SHP77 (cell line): Measurements from ENCODE around the gene ANTXR1.

Experiments
- DNase-seq, 2 experiments: peaks; one replicate each; lab custom pipeline; 2025; lab: John Stamatoyannopoulos, UW

Gene ANTXR1

DNA sequence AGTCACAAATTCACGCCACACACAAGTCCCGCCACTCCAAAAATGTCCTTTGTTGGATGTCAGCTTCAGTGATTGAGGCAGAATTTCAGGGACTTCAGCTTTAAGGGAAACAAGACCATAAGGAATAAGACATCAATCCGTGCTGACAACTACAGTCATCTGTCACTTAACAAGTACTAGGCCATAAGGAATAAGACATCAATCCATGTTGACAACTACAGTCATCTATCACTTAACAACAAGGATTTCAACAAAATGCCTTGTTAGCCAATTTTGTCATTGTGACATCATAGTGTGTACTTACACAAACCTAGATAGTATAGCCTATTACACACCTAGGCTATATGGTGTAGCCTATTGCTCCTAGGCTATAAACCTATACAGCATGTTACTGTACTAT, 58.0 kb downstream of the ANTXR1 start:
- no peak for DNase-seq

DNA sequence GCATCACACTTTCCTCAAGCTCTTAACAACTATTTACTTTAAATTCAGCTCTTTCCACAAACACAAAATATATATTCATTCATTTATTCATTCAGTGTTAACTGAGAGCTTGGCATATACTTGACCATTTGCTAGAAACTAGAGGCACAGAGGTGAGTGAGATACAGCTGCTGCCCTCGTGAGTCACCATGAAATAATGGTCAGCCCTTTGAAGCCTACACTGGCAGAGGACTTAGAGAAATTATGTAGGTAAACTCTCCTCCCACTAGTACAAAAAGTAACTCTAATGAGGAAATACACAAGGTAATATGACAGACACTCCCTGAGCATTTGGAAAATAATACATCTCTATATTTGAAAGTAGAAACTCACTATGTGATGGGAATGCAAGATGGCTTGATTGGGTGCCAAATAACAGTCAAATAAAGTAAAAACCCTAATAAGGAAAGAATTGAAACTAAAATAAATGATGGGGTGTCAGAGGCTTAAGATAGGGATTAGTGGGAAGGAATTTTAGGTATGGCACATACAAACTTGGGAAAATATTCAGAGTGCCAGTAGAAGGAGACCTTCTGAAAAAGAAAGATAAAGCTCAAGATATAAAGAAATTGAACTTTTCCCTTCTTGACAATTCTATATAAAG, 61.1 kb downstream of the ANTXR1 start:
- no peak for DNase-seq

DNA sequence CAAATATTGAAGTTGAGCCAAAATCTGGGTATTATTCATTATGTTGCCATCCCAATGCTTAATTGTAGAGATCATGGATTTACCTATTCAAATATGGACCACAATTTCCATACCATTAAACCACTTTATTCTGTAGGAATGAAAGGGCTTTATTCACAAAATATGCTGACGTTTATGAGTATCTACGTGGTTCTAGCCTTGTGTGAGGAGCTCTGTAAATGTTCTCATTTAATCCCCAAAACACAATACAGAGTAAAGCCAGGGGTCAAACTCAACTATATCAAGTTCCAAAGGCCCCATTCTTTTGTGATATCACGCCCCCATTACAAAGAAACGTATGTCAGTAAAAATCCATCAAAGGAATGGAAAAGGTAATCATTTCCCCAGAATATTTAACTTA, 61.9 kb downstream of the ANTXR1 start:
- no peak for DNase-seq

DNA sequence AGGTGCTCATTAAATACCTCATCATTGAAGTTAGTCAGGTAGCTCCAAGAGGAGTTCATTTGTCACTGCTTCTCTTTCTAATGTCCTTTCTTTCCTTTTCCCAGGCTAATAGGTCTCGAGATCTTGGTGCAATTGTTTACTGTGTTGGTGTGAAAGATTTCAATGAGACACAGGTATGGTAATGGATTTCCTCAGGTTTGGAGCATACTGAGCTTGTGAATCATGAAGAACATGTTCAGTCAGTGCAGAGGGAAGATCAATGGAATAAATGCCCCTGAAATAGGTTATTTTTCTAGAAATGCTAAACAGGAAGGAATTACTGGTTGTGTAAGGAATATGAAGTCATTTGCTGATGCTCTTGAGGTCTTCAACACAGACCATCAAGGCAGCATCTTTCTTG, 62.5 kb downstream of the ANTXR1 start:
- no peak for DNase-seq

DNA sequence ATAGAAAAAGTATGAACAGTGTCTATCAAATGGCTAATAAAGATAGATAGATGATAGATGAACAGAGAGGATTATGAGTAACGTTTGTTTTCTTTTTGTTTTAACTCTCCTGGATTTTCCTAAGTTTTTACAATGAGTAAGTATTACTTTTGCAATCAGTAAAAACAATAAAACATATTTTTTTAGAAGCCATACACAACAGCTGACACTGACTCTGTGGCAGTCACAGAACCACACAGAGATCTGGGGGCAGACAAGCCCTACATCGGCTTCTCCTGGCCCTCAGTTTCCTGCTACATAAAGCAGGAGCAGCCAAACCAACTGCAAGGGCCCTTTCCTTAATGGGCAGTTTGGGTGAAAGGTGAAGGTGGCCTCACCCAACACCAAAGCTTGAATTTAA, 63.6 kb downstream of the ANTXR1 start:
- no peak for DNase-seq

- no peak for DNase-seq
Observed at GRCh38 chr2:69077252-69077950, 64.4 kb downstream of the ANTXR1 start.

DNA sequence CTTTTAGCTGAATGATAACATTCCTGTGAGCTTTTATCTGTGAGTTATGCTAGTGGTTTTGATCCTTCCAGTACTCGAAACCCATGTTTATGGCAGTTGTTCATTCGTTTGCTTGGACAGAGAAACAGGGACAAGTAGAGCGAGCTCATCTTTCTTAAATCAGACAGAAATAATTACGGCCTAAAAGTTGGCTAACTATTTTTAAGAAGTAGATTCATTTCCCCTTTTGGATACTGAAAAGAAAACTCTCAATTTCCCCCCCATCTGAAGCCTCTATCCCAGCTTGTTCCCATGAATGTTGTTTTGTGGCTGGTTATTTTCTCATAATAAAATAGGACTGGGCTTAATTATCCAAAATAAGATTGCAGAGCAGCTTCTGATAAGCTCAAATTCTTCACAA, 67.1 kb downstream of the ANTXR1 start:
- no peak for DNase-seq

DNA sequence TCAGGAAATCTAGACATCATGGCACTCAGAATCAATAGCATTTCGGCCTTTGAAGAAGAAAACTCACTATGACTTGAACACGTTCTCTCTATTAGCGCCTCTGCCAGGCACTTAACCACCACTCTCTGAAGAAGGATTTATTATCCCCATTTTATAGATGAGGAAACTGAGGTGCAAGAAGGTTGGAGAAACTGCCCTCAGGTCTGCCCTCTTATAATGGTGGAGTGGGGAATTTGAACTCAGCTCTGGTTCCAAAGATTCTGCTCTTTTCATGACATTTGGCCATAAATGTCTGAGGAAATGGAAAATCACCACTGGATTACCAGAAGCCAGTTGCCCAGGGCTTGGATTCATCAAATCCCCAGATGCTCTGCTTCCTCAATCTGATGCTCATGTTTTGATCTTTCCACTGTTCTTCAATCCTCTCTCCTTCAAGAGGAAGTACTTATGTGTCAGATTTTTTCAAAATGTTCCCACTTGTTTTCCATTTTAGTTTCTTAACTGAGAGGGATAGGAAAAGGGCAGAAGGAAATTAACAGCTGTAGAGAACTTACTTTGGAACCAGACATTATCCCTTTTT, 68.1 kb downstream of the ANTXR1 start:
- DNase-seq: no peak

DNA sequence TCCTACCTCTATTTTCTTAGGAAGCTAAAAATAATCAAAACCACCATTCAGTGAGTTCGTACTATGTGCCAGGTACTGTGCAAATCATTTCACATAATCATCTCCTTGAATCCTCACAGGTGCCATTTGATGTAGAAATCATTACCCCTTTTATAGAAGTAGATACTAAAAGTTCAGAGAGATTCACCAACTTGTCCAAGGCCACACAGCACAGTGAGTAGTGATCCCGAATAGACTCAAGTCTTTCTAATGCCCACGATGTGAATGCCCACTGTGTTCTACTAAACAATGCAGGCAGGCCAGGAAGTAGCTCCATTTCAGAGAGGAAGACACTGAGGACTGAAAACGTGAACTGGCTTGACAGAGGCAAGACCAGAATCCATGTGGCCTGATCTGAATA, 68.8 kb downstream of the ANTXR1 start:
- no peak for DNase-seq

- DNase-seq: peak; percentile 51 to 57
Observed at GRCh38 chr2:69082430-69082997, 69.5 kb downstream of the ANTXR1 start.

DNA sequence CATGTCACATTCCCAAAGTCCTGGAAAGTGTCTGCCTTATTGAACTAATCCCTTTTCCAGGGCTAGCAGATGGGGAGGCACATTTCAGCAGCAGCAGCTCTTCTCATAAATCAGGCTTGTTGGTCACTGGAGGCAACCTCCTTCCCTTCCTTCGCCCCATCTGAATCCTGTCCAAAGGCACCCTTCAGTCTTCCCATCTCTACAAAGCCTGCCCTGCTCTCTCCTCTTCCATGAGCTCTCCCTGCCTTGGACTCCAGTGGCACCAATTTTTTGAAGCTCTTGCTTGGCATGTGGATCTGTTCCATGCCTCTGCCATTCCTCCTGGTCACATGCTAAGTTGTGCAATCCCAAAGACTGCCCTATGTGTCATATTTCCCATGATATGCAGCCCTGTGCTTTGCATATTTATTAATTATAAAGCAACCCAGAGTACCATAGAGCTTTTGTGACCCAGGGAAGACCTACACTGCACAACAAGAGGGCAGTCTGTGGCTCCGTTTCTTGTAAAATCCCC, 70.3 kb downstream of the ANTXR1 start:
- DNase-seq: peak in 1 of 2 experiments; percentile 4

DNA sequence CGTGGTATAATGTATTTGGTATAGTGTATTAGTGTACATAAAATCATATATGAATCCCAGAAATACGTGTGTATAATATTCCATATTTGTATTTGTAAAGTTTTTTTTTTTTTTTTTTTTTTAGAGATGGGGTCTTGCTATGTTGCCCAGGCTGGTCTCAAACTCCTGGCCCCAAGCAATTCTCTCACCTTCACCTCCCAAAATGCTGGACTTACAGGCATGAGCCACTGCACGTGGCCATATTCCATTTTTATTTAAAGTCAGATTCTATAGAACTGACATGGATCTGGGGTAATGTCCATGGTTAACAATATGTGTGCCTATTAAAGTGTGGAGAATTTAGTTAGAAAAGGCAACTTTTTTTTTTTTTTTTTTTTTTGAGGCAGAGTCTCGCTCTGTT, 71.5 kb downstream of the ANTXR1 start:
- DNase-seq: no peak

- DNase-seq: no peak
Observed at GRCh38 chr2:69086466-69086865, 73.5 kb downstream of the ANTXR1 start.

GRCh38 chr2:69087211-69087911, 74.4 kb downstream of the ANTXR1 start:
- DNase-seq: no peak

GRCh38 chr2:69087912-69088240, 74.9 kb downstream of the ANTXR1 start:
- no peak for DNase-seq

DNA sequence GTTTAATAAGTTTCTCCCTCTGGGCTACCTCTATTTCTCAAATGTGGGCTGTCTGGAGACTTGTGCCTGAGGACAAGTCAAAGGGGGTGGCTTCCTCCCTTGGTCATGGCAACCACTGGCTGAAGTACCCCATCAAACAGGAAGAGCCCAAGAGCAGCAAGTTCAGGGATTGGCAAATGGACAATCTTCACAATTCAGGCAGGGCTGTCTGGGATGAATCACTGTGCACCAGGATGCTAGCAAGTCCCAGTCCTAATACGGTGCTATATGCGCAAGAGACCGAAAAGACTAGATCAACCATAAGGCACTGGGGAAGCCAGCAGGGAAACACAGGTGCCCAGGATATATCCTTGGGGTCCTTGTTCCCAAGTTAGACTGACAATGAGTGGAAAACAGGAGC, 75.5 kb downstream of the ANTXR1 start:
- DNase-seq: no peak

GRCh38 chr2:69089266-69089665, 76.3 kb downstream of the ANTXR1 start:
- DNase-seq: no peak

DNA sequence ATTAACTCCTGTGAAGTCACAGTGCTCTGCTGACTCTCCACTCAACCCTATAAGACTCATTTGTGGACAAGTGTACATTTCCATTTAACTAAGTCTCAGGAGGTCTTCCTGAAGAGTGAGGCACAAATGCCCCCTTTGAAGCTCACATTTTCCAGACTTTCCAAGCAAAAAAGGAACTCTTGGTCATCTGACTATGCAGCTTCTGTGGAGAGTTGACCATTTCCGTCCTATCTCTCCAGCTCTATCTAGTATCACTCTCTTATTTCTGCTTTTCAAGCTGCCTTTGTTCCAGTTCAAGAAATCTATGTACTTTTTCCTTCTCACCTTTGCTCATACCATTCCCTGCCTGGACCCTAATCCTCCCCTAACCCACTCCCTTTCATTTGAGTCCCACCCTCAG, 77.0 kb downstream of the ANTXR1 start:
- no peak for DNase-seq

DNA sequence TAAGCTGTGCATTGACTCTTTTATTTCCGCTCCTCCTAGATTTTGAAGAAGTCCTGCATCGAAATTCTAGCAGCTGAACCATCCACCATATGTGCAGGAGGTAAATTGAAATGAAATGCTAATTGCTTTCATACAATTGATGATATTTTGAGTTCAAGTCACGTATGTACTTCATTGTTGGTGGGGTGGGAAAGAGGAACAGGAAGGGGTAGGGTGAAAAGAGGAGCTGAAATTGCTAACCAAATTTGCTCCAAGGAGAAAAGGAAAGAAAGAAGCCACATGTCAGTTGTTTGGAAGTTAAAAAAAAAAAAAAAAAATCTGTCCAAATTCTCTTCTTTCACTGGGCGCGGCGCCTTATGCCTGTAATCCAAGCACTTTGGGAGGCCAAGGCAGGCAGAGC, 77.8 kb downstream of the ANTXR1 start:
- no peak for DNase-seq

DNA sequence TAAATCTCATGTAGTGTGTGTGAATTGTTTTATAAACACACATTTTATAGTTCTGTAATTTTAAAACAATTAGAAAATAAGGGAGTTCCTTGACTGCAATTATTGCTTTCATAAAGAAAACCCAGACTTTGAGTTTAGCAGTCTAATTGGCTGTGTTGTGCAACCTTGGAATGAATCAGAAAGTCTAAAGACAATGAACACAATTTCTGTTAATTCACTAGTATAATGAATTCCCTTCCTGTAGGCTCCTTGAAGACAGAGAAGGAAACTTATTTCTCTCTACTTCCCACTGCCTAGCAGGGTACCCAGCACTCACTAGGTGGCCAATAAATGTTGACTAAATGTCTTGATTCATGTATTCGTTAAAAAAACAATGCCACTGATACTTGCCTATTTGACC, 79.9 kb downstream of the ANTXR1 start:
- DNase-seq: no peak

- no peak for DNase-seq
Observed at GRCh38 chr2:69095305-69095704, 82.3 kb downstream of the ANTXR1 start.

- DNase-seq: no peak
Observed at GRCh38 chr2:69096326-69097095, 83.5 kb downstream of the ANTXR1 start.
